ENCODE results near the gene SPOUT1.

SPOUT1 gene

GRCh38 chr9:128771094-128771721 is 58.4 kb downstream of the SPOUT1 start:
- no peak for DNase-seq

- no peak for DNase-seq
Observed at GRCh38 chr9:128770286-128771030, 59.1 kb downstream of the SPOUT1 start.
